Upper lobe of right lung (tissue), 1 donor: ENCODE data around the gene TPRG1. TPM values are rescaled to one million over a fixed set of nuclear protein-coding genes. Genes with fewer than 3 reads are reported as not detected.

Experiments used
- ATAC-seq: fragments of 200-7000 bp; cut with Tn5 transposase; one replicate; pipeline ENCODE4 v1.9.1; 2020; ENCODE audit warnings: mild to moderate bottlenecking, moderate library complexity
- DNase-seq: peaks from one replicate; pipeline ENCODE4 v3.0.0-alpha.2; 2020
- H3K27ac ChIP-seq: fragments of 200-600 bp; one replicate; pipeline ENCODE4 v1.8.0; 2022
- H3K27me3 ChIP-seq: fragments of 200-600 bp; one replicate; pipeline ENCODE4 v1.8.0; 2022; ENCODE audit warnings: mild to moderate bottlenecking
- H3K36me3 ChIP-seq: fragments of 200-600 bp; one replicate; pipeline ENCODE4 v1.8.0; 2022
- H3K4me1 ChIP-seq: fragments of 200-600 bp; one replicate; pipeline ENCODE4 v1.8.0; 2022
- H3K4me3 ChIP-seq: fragments of 200-600 bp; one replicate; pipeline ENCODE4 v1.8.0; 2022; ENCODE audit warnings: mild to moderate bottlenecking
- H3K9me3 ChIP-seq: fragments of 200-600 bp; one replicate; pipeline ENCODE4 v1.8.0; 2022
- intact Hi-C: fragments of 100-400 bp; cut with DNase I; formaldehyde crosslinking; loops from one replicate; pipeline ENCODE4 v1.11.0; 2022
- total RNA-seq: library from RNA; stranded (reverse); fragmentation: NEBNext Ultra II Directional; extraction: Animal tissue kit (Norgen Biotek cat#: 25700); gene quantifications from one replicate; pipeline ENCODE4 v1.2.1, GENCODE V29; 2021
- TF ChIP-seq, protein P1 (sequence below): fragments of 200-600 bp; IDR thresholded peaks from one replicate; pipeline ENCODE4 v1.8.0; 2022; ENCODE audit warnings: antibody characterized with exemption
- donor health status: DM: no; HTN: yes; CAD: no; lungs with severe emphysema.

Gene TPRG1
- total RNA-seq, 1 donor from 2014 or later = 22.3 TPM

DNA sequence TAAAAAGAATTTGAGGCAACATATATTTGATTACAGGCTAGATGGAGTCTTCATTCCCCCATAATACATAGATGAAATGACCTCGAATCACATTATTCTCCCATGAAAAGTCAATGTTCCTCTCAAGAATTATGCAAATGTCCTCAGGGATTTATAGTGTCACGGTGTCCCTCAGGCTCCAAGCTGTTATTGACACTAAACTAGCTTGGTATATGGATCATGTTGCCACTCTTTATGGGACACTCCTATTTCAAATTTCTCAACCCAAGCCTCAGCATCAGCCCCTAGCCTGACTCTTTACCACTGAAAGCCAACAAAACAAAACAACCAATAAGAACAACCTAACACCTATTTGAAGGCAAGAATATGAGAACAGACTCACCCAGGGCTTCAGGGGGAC lies 139.8 kb downstream of the TPRG1 start:
- intact Hi-C loops = no loop called here
- ATAC-seq (no peak), DNase-seq (no peak)
- H3K27ac ChIP-seq = no peak overlapping the region
- TF ChIP-seq, protein P1, sequence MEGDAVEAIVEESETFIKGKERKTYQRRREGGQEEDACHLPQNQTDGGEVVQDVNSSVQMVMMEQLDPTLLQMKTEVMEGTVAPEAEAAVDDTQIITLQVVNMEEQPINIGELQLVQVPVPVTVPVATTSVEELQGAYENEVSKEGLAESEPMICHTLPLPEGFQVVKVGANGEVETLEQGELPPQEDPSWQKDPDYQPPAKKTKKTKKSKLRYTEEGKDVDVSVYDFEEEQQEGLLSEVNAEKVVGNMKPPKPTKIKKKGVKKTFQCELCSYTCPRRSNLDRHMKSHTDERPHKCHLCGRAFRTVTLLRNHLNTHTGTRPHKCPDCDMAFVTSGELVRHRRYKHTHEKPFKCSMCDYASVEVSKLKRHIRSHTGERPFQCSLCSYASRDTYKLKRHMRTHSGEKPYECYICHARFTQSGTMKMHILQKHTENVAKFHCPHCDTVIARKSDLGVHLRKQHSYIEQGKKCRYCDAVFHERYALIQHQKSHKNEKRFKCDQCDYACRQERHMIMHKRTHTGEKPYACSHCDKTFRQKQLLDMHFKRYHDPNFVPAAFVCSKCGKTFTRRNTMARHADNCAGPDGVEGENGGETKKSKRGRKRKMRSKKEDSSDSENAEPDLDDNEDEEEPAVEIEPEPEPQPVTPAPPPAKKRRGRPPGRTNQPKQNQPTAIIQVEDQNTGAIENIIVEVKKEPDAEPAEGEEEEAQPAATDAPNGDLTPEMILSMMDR = no peak
- no peaks in the 10 kb centered on the region for H3K9me3 ChIP-seq
- no peaks in the 10 kb centered on the region for H3K36me3 ChIP-seq
- H3K4me3 ChIP-seq = no peak overlapping the region
- H3K27me3 ChIP-seq = no peaks in the 10 kb centered on the region
- H3K4me1 ChIP-seq = no peaks in the 10 kb centered on the region

DNA sequence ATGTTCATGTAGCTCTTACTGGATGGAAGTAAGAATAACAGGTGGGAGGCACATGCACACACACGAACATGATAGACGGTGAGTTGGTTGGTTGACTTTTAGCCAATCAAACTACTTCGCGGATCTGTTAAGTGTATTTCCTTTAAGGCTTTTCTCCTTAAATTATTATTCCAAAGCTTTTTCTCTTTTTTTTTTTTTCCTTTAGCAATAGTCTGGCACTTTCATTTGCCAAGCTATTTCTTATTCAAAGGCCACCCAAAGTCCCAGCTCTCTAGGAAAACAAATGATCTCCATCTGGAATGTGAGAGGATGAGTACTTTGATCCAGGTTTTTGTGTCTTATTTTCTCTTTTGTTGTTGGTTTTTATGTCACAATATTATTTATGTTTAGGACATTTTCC lies 141.1 kb downstream of the TPRG1 start:
- TF ChIP-seq, protein P1 = no peak
- H3K27me3 ChIP-seq = no peaks in the 10 kb centered on the region
- H3K4me3 ChIP-seq = no peak overlapping the region
- ATAC-seq = no peak
- H3K36me3 ChIP-seq = no peaks in the 10 kb centered on the region
- H3K9me3 ChIP-seq = no peaks in the 10 kb centered on the region
- no peak for DNase-seq
- intact Hi-C loops = no loop called here
- H3K4me1 ChIP-seq = no peaks in the 10 kb centered on the region
- H3K27ac ChIP-seq = no peak overlapping the region

DNA sequence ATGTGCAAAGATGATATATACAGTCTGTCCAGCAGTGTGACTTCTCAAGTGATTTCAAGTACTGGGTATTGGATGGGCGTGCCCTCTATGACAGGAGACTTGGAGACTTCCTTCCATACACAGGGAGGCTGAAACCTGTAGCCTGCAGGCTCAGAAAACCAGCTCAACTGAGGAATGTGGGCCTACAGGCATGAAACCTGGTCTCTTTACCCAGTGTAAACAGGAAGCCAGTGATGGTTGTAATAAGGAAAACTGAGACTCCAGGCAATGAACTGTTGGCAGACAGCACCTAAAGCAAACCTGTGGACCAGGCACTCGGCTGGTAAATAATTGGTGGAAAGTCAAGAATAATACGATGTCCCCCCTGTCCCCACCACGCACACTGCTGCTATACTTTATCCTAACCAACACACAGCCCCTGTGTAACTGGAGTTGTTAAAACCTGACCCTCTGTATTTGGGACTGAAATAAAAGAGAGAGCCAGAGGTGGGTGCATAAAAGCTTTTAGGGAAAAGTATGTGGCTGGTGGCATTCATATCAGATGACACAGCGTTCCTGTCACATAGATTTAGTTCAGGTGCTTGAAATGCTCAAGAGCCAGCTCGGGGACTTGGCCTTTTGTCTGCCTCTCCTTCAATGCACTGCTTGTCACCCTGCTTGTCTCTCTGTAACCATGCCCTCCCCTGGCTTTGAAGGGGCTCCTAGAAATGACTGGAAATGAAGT lies 144.7 kb downstream of the TPRG1 start:
- Histone ChIP-seq H3K27ac (peak overlapping the region; percentile 14), H3K36me3 (no peaks in the 10 kb centered on the region), H3K4me3 (no peak overlapping the region), H3K27me3 (no peaks in the 10 kb centered on the region), H3K4me1 (no peaks in the 10 kb centered on the region), H3K9me3 (no peaks in the 10 kb centered on the region)
- intact Hi-C loops = no loop called here
- peak; percentile 93 for ATAC-seq
- TF ChIP-seq, protein P1 = no peak
- DNase-seq = no peak

DNA sequence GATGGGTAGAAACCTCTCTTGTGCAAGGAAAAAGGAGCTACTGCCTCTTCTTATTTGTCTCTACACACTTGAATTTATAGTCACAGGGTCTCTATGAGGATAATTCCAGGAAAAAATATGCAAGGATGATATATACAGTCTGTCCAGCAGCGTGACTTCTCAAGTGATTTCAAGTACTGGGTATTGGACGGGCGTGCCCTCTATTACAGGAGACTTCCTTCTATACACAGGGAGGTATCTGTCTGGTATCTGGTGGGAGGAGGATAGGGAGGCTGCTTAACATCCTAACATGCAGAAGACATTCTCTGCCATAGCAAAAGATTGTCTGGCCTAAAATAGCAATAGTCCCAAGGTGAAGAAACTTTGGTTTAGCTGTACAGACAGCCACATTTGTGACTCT lies 146.1 kb downstream of the TPRG1 start:
- DNase-seq (no peak), ATAC-seq (no peak)
- Histone ChIP-seq H3K4me3 (no peak overlapping the region), H3K4me1 (no peaks in the 10 kb centered on the region), H3K36me3 (no peaks in the 10 kb centered on the region), H3K27ac (no peak overlapping the region), H3K27me3 (no peaks in the 10 kb centered on the region), H3K9me3 (no peaks in the 10 kb centered on the region)
- intact Hi-C loops = no loop called here
- TF ChIP-seq, protein P1 = no peak

DNA sequence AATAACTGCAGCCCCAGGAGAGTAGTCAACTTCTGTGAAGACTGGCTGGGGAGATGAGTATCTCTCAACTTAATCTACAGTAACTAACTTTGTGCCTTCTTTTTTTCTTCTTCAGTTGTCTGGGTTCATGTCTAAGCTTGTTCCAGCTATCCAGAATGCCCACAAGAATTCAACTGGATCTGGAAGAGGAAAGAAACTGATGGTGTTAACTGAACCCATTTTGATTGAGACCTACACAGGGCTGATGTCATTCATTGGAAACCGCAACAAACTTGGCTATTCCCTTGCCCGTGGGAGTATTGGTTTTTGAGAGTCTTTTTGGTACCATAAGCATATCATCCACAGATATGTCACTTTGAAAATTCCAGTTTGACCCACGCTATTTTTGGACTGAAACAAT lies 148.7 kb downstream of the TPRG1 start:
- TF ChIP-seq, protein P1 = no peak
- ATAC-seq (no peak), DNase-seq (no peak)
- H3K27me3 ChIP-seq = no peaks in the 10 kb centered on the region
- no peaks in the 10 kb centered on the region for H3K9me3 ChIP-seq
- no peak overlapping the region for H3K27ac ChIP-seq
- H3K4me1 ChIP-seq = peaks cover 6% of the 10 kb centered on the region
- no peaks in the 10 kb centered on the region for H3K36me3 ChIP-seq
- intact Hi-C loops = no loop called here
- H3K4me3 ChIP-seq = no peak overlapping the region

DNA sequence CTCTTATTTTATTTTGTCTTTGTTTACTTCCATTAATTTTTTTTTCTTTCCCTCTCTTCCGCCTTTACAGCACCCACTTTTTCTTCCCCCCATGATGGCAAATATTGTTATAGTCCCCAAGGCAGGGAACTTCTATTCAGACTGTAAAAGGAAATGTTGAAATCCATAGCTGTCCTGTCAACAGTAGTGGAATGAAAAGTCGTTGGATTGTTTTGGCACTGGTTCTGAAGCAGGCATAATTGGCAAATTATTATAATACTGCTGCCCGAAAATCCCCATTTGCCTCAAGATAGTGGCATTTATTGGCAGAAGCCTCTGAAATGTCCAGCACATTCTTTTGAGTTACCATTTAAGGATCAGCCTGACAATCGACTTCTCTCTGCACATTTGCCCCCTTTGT lies 150.6 kb downstream of the TPRG1 start:
- intact Hi-C loops = no loop called here
- no peak for DNase-seq
- Histone ChIP-seq H3K27me3 (no peaks in the 10 kb centered on the region), H3K4me1 (peaks cover 10% of the 10 kb centered on the region), H3K9me3 (no peaks in the 10 kb centered on the region), H3K36me3 (no peaks in the 10 kb centered on the region), H3K4me3 (no peak overlapping the region), H3K27ac (no peak overlapping the region)
- TF ChIP-seq, protein P1 = no peak
- peak; percentile 19 for ATAC-seq
